Lung (tissue), 12 donors: ENCODE data around the gene GRIK1. TPM values are rescaled to one million over a fixed set of nuclear protein-coding genes. Genes with fewer than 3 reads are reported as not detected.

Experiments
- ATAC-seq: fragments of 200-7000 bp; cut with Tn5 transposase; one replicate; pipeline ENCODE4 v1.9.1; 2020; ENCODE audit warnings: moderate number of reproducible peaks; ENCODE audit not compliant: insufficient read depth, low FRiP score
- DNase-seq, 3 donors: peaks; one replicate each; pipeline ENCODE4 v3.0.0-alpha.2; 2013 to 2017
- H3K27ac ChIP-seq, 2 donors: one replicate each; pipeline ENCODE4 v1.5.1; 2013; ENCODE audit warnings: mild to moderate bottlenecking in 2 of 2, moderate library complexity in 2 of 2, control low read depth in 1 of 2, inconsistent platforms in 1 of 2, low read depth in 1 of 2, low read length in 1 of 2
- H3K27me3 ChIP-seq, 3 donors: one replicate each; pipeline ENCODE4 v1.5.1; 2013; ENCODE audit warnings: low read length in 2 of 3; ENCODE audit not compliant: control insufficient read depth in 3 of 3, insufficient read depth in 3 of 3
- H3K36me3 ChIP-seq, 4 donors: one replicate each; pipeline ENCODE4 v1.5.1; 2013; ENCODE audit warnings: low read length in 4 of 4, mild to moderate bottlenecking in 1 of 4, moderate library complexity in 1 of 4; ENCODE audit not compliant: control insufficient read depth in 4 of 4, insufficient read depth in 4 of 4
- H3K4me1 ChIP-seq, 5 donors: one replicate each; pipeline ENCODE4 v1.5.1; 2013; ENCODE audit warnings: low read length in 5 of 5, mild to moderate bottlenecking in 2 of 5, moderate library complexity in 1 of 5; ENCODE audit not compliant: control insufficient read depth in 5 of 5, insufficient read depth in 5 of 5
- H3K4me3 ChIP-seq: one replicate; pipeline ENCODE4 v1.5.1; 2013; ENCODE audit warnings: mild to moderate bottlenecking, control low read depth, moderate library complexity
- H3K9ac ChIP-seq, 2 donors: one replicate each; pipeline ENCODE4 v1.5.1; 2013; ENCODE audit warnings: low read length in 2 of 2, control low read depth in 1 of 2; ENCODE audit not compliant: insufficient read depth in 1 of 2
- H3K9me3 ChIP-seq, 4 donors: one replicate each; pipeline ENCODE4 v1.5.1; 2013; ENCODE audit warnings: low read length in 3 of 4, mild to moderate bottlenecking in 1 of 4, moderate library complexity in 1 of 4; ENCODE audit not compliant: control insufficient read depth in 4 of 4, insufficient read depth in 3 of 4
- CTCF ChIP-seq: IDR thresholded peaks from 2 replicates; pipeline ENCODE4 v1.5.1; 2012; ENCODE audit warnings: mild to moderate bottlenecking; ENCODE audit errors: control extremely low read depth, extremely low read depth
- WGBS, 2 donors: extraction: QIAGEN DNeasy Blood & Tissue Kit; methylation state at CpG; one replicate each; pipeline ENCODE4 v1.1.7; 2013; 5-methylcytosine and 5-hydroxymethylcytosine counted together
- polyA plus RNA-seq, 2 donors: library from polyadenylated mRNA; stranded (reverse); fragments of 200-250 nt; gene quantifications; one replicate each; pipeline ENCODE4 v1.2.1, GENCODE V29; 2013
- total RNA-seq, 2 donors: library from RNA; depleted of rRNA in 1 of 2; stranded (reverse); fragments of >200 nt in 1 of 2; gene quantifications; one replicate each; pipeline ENCODE4 v1.2.1, GENCODE V29; 2014 to 2021
- donor health status: control.
- donor health status: control.
- donor health status: Bipolar disorder and iron deficiency.
- donor health status: healthy.
- donor health status: DM: yes; HTN: yes; CAD: no.

The GRIK1 gene
- total and polyA plus RNA-seq, 4 donors: 0.26 TPM; not detected in 3

- WGBS, 2 donors: 94 to 97% methylated on average over 1 of the region's 1 CpG
- ATAC-seq: no peak
- no peaks in the 10 kb centered on the region for H3K36me3 ChIP-seq
Observed at GRCh38 chr21:29942034-29942433, 2.2 kb upstream of the GRIK1 start.

GRCh38 chr21:29940991-29941390 is 1.2 kb upstream of the GRIK1 start:
- peaks cover 0 to 10% (median 3%) of the 10 kb centered on the region in 5 donors for H3K4me1 ChIP-seq
- 79 to 81% methylated on average over 2 of the region's 2 CpGs for WGBS, 2 donors
- DNase-seq: no peak
- H3K4me3 ChIP-seq: no peak overlapping the region
- ATAC-seq: no peak
- no peak for TF ChIP-seq CTCF
- no peak overlapping the region for H3K27ac ChIP-seq
- H3K27me3 ChIP-seq: peaks cover 0 to 53% (median 36%) of the 10 kb centered on the region in 3 donors
- H3K9ac ChIP-seq: no peak overlapping the region
- H3K9me3 ChIP-seq: peaks cover 0 to 4% (median 0%) of the 10 kb centered on the region in 4 donors
- no peaks in the 10 kb centered on the region for H3K36me3 ChIP-seq

More at GRCh38 chr21:29942034-29942433, 2.2 kb upstream of the GRIK1 start:
- no peak for DNase-seq
- Histone ChIP-seq H3K9me3 (peaks cover 0 to 4% (median 0%) of the 10 kb centered on the region in 4 donors), H3K4me3 (no peak overlapping the region), H3K4me1 (peaks cover 0 to 10% (median 3%) of the 10 kb centered on the region in 5 donors), H3K27ac (no peak overlapping the region), H3K27me3 (peaks cover 0 to 47% (median 36%) of the 10 kb centered on the region in 3 donors), H3K9ac (no peak overlapping the region)
- TF ChIP-seq CTCF: no peak

- TF ChIP-seq CTCF: no peak
- Histone ChIP-seq H3K36me3 (no peaks in the 10 kb centered on the region), H3K27ac (no peak overlapping the region), H3K4me3 (no peak overlapping the region), H3K4me1 (peaks cover 0 to 10% (median 3%) of the 10 kb centered on the region in 5 donors), H3K9me3 (peaks cover 0 to 4% (median 0%) of the 10 kb centered on the region in 4 donors), H3K27me3 (peaks cover 0 to 53% (median 36%) of the 10 kb centered on the region in 3 donors), H3K9ac (no peak overlapping the region)
- no peak for ATAC-seq
- no peak for DNase-seq
- 25 to 30% methylated on average over 6 of the region's 6 CpGs for WGBS, 2 donors
Observed at GRCh38 chr21:29940361-29940760, 565 bp upstream of the GRIK1 start.
